ENCODE results near the gene ZFHX3.

ZFHX3 gene

GRCh38 chr16:72860726-72861562, 187.0 kb downstream of the ZFHX3 start:
- DNase-seq = no peak

GRCh38 chr16:72859581-72859980, 188.3 kb downstream of the ZFHX3 start:
- DNase-seq = no peak

GRCh38 chr16:72858665-72859493, 189.0 kb downstream of the ZFHX3 start:
- DNase-seq = no peak

GRCh38 chr16:72857834-72858664, 189.9 kb downstream of the ZFHX3 start:
- DNase-seq = no peak

- no peak for DNase-seq
Measured at GRCh38 chr16:72856797-72857196, 191.1 kb downstream of the ZFHX3 start.

GRCh38 chr16:72854267-72854959, 193.5 kb downstream of the ZFHX3 start:
- no peak for DNase-seq

GRCh38 chr16:72853575-72854266, 194.2 kb downstream of the ZFHX3 start:
- DNase-seq = no peak

- DNase-seq = no peak
Measured at GRCh38 chr16:72852421-72852820, 195.5 kb downstream of the ZFHX3 start.

- no peak for DNase-seq
Measured at GRCh38 chr16:72850853-72851252, 197.1 kb downstream of the ZFHX3 start.

GRCh38 chr16:72850021-72850420, 197.9 kb downstream of the ZFHX3 start:
- no peak for DNase-seq

GRCh38 chr16:72848759-72849664, 198.9 kb downstream of the ZFHX3 start:
- DNase-seq = no peak

GRCh38 chr16:72848028-72848400, 199.9 kb downstream of the ZFHX3 start:
- DNase-seq = no peak

- DNase-seq = no peak
Measured at GRCh38 chr16:72847187-72848027, 200.5 kb downstream of the ZFHX3 start.

- DNase-seq = no peak
Measured at GRCh38 chr16:72846594-72846993, 201.3 kb downstream of the ZFHX3 start.

- no peak for DNase-seq
Measured at GRCh38 chr16:72845322-72846020, 202.5 kb downstream of the ZFHX3 start.

GRCh38 chr16:72844225-72844920, 203.6 kb downstream of the ZFHX3 start:
- no peak for DNase-seq

- no peak for DNase-seq
Measured at GRCh38 chr16:72841506-72841905, 206.4 kb downstream of the ZFHX3 start.

GRCh38 chr16:72840631-72841381, 207.1 kb downstream of the ZFHX3 start:
- DNase-seq = no peak

Data from NCI-H1048 (cell line).